PC-9 (cell line): Measurements from ENCODE around the gene ESPN.

ENCODE experiments used
- EZH2 ChIP-seq: fragments of 200-600 bp; sonication (generic); IDR thresholded peaks from 2 replicates; pipeline ENCODE4 v1.8.0; 2017; ENCODE audit warnings: antibody characterized with exemption, low read depth
- TF ChIP-seq, protein P1 (sequence below): fragments of 200-600 bp; sonication (generic); conservative IDR thresholded peaks from 2 replicates; pipeline ENCODE4 v1.6.1; 2017; ENCODE audit warnings: mixed run types, antibody characterized with exemption, mild to moderate bottlenecking, moderate library complexity

DNA sequence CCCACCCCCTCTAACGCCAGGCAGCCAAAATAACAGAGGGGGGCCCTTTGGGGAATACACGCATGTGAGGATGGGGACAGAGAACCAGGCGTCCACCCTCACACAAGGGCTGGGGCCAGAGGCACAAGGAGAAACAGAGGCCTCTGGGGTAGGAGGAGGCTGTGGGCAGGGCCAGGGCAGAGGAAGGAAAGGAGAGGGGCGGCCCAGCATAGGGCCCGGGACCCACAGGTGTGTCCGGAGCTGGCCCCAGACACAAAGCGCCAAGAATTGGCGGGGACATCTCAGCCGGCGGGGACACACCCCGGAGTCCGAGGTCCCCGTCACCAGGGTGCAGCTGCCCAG is 60.2 kb downstream of the ESPN start:
- TF ChIP-seq, protein P1, sequence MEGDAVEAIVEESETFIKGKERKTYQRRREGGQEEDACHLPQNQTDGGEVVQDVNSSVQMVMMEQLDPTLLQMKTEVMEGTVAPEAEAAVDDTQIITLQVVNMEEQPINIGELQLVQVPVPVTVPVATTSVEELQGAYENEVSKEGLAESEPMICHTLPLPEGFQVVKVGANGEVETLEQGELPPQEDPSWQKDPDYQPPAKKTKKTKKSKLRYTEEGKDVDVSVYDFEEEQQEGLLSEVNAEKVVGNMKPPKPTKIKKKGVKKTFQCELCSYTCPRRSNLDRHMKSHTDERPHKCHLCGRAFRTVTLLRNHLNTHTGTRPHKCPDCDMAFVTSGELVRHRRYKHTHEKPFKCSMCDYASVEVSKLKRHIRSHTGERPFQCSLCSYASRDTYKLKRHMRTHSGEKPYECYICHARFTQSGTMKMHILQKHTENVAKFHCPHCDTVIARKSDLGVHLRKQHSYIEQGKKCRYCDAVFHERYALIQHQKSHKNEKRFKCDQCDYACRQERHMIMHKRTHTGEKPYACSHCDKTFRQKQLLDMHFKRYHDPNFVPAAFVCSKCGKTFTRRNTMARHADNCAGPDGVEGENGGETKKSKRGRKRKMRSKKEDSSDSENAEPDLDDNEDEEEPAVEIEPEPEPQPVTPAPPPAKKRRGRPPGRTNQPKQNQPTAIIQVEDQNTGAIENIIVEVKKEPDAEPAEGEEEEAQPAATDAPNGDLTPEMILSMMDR, result no peak
- no peak for TF ChIP-seq EZH2
